AG04450 (cell line): ENCODE results near the gene CD3G. TPM values are rescaled to one million over a fixed set of nuclear protein-coding genes. Genes with fewer than 3 reads are reported as not detected.
"Not testable (repeated sequence)": the region's sequence is repeated elsewhere in the genome, so short reads cannot be mapped to it uniquely, and the experiment has no call there.

Experiments used
- CTCF ChIA-PET: fragments of 300-600, 350-600 bp; formaldehyde crosslinking; extraction: SDS; loops from one replicate; lab custom pipeline; 2022; ENCODE audit warnings: antibody characterized with exemption, inconsistent platforms; lab: Charles Lee
- POLR2A ChIA-PET: fragments of 350-600 bp; formaldehyde crosslinking; extraction: SDS; loops from one replicate; lab custom pipeline; 2021; ENCODE audit warnings: antibody characterized with exemption, inconsistent platforms; lab: Yijun Ruan, JAX
- DNase-seq: peaks from one replicate; pipeline ENCODE4 v3.0.0-alpha.2; 2011; ENCODE audit warnings: low read depth, low spot score
- H3K27ac ChIP-seq: one replicate; pipeline ENCODE4 v1.5.1; 2012; ENCODE audit warnings: low read depth, low read length, control low read depth
- H3K27me3 ChIP-seq: one replicate; pipeline ENCODE4 v1.6.0; 2012; ENCODE audit warnings: low read length; ENCODE audit not compliant: control insufficient read depth, insufficient read depth
- H3K4me3 ChIP-seq: 2 replicates; pipeline ENCODE4 v1.5.1; 2011; ENCODE audit warnings: mild to moderate bottlenecking, low read depth, low read length, control low read depth
- H3K9me3 ChIP-seq: 2 replicates; pipeline ENCODE4 v1.5.1; 2012; ENCODE audit warnings: low read length; ENCODE audit not compliant: control insufficient read depth, insufficient read depth
- polyA plus RNA-seq: library from polyadenylated mRNA; depleted of rRNA; stranded (reverse); fragments of >200 nt; gene quantifications from 2 replicates; pipeline ENCODE4 v1.2.3, GENCODE V29; 2011
- TF ChIP-seq, protein P1 (sequence below): IDR thresholded peaks from 2 replicates; pipeline ENCODE4 v1.5.1; 2011; ENCODE audit warnings: low read depth, low read length, control low read depth, inconsistent platforms

The CD3G gene
- polyA plus RNA-seq, 1 experiment = not detected

DNA sequence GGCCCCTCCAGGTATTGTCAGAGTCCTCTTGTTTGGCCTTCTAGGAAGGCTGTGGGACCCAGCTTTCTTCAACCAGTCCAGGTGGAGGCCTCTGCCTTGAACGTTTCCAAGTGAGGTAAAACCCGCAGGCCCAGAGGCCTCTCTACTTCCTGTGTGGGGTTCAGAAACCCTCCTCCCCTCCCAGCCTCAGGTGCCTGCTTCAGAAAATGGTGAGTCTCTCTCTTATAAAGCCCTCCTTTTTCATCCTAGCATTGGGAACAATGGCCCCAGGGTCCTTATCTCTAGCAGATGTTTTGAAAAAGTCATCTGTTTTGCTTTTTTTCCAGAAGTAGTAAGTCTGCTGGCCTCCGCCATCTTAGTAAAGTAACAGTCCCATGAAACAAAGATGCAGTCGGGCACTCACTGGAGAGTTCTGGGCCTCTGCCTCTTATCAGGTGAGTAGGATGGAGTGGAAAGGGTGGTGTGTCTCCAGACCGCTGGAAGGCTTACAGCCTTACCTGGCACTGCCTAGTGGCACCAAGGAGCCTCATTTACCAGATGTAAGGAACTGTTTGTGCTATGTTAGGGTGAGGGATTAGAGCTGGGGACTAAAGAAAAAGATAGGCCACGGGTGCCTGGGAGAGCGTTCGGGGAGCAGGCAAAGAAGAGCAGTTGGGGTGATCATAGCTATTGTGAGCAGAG is 39.4 kb upstream of the CD3G start, which contains the start of gene CD3E:
Gene CD3E, plus strand, starts transcription at position 163 of the 681 bp plus-strand sequence. Its CDS starts 223 bp downstream, at position 386.
- H3K27me3 ChIP-seq = peaks cover 7% of the 10 kb centered on the region
- ChIA-PET POLR2A (no interaction called here), CTCF (no interaction called here)
- no peaks in the 10 kb centered on the region for H3K9me3 ChIP-seq
- H3K4me3 ChIP-seq = no peak within 1 kb of the TSS
- no peak within 1 kb of the TSS for H3K27ac ChIP-seq
- TF ChIP-seq, protein P1, sequence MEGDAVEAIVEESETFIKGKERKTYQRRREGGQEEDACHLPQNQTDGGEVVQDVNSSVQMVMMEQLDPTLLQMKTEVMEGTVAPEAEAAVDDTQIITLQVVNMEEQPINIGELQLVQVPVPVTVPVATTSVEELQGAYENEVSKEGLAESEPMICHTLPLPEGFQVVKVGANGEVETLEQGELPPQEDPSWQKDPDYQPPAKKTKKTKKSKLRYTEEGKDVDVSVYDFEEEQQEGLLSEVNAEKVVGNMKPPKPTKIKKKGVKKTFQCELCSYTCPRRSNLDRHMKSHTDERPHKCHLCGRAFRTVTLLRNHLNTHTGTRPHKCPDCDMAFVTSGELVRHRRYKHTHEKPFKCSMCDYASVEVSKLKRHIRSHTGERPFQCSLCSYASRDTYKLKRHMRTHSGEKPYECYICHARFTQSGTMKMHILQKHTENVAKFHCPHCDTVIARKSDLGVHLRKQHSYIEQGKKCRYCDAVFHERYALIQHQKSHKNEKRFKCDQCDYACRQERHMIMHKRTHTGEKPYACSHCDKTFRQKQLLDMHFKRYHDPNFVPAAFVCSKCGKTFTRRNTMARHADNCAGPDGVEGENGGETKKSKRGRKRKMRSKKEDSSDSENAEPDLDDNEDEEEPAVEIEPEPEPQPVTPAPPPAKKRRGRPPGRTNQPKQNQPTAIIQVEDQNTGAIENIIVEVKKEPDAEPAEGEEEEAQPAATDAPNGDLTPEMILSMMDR = no peak
- DNase-seq = no peak

- TF ChIP-seq, protein P1 = no peak
- DNase-seq = no peak
- H3K27me3 ChIP-seq = peaks cover 7% of the 10 kb centered on the region
- no peaks in the 10 kb centered on the region for H3K9me3 ChIP-seq
- ChIA-PET CTCF (no interaction called here), POLR2A (no interaction called here)
- no peak overlapping the region for H3K27ac ChIP-seq
- H3K4me3 ChIP-seq = no peak overlapping the region
Observed at GRCh38 chr11:118305726-118306125, 38.4 kb upstream of the CD3G start.

DNA sequence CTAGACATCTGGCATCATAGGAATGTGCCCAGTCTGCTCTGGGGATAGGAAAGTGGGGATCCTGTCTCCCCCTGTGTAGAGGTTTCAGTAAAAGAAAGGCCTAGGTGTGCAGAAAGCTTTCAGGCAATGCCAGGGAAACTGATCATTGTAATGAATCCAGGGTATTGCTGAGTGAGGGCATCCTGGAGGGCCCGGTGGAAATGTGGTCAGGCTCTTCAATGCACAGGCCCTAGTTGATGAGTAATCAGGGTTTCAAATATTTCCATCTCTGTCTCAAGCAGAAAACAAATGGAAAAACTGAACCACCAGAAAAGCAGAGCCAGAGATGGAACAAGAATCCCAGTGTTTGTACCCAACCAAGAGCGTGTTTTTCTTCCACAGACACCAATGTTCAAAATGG is 37.6 kb upstream of the CD3G start:
- no peak overlapping the region for H3K27ac ChIP-seq
- ChIA-PET POLR2A (no interaction called here), CTCF (no interaction called here)
- TF ChIP-seq, protein P1 = no peak
- no peaks in the 10 kb centered on the region for H3K9me3 ChIP-seq
- H3K27me3 ChIP-seq = peaks cover 9% of the 10 kb centered on the region
- DNase-seq = no peak
- no peak overlapping the region for H3K4me3 ChIP-seq

GRCh38 chr11:118308995-118309528 is 35.1 kb upstream of the CD3G start:
- CTCF ChIA-PET = interaction anchor here (1.4 kb wide), 1 partner anchor 14 kb away, joined by 4 read pairs; no protein-coding TSS in a partner anchor
- DNase-seq = not testable (repeated sequence)

GRCh38 chr11:118310271-118310670 is 33.9 kb upstream of the CD3G start:
- TF ChIP-seq, protein P1 = no peak
- no peak overlapping the region for H3K4me3 ChIP-seq
- peaks cover 21% of the 10 kb centered on the region for H3K27me3 ChIP-seq
- H3K9me3 ChIP-seq = no peaks in the 10 kb centered on the region
- CTCF ChIA-PET = no interaction called here
- no peak for DNase-seq
- no peak overlapping the region for H3K27ac ChIP-seq
- POLR2A ChIA-PET = no interaction called here

More at GRCh38 chr11:118308995-118309528, 35.1 kb upstream of the CD3G start:
- H3K9me3 ChIP-seq, POLR2A ChIA-PET, H3K4me3 ChIP-seq, H3K27ac ChIP-seq: not testable (repeated sequence)
- peaks cover 13% of the 10 kb centered on the region for H3K27me3 ChIP-seq
